Kidney glomerular epithelial cell (primary cell): ENCODE data around the gene ARSB.
"Not testable (repeated sequence)": the region's sequence is repeated elsewhere in the genome, so short reads cannot be mapped to it uniquely, and the experiment has no call there.

Experiments used
- DNase-seq: peaks from one replicate; lab custom pipeline; 2025; lab: John Stamatoyannopoulos, UW

Gene ARSB

DNA sequence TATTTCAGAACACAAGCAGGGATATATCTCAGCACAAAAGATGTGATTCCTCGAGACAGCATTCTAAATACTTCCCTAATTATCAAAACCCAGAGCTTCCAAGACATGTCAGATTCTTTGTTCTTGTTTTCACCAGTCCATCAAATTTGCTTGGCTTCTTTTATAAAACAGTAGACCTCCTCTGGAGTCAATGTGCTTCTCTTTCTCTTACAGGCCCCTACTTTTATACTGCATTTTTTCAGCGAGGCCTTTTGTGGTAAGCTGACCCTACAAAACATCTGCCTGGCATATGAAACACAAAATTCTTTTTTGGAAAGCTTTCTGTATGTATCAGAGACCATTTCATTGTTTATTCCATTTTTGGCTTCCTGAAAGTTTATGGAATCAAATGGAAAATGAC, 81.8 kb downstream of the ARSB start:
- DNase-seq = no peak

- peak; percentile 79 for DNase-seq
Measured at GRCh38 chr5:78899922-78900362, 85.2 kb downstream of the ARSB start.

DNA sequence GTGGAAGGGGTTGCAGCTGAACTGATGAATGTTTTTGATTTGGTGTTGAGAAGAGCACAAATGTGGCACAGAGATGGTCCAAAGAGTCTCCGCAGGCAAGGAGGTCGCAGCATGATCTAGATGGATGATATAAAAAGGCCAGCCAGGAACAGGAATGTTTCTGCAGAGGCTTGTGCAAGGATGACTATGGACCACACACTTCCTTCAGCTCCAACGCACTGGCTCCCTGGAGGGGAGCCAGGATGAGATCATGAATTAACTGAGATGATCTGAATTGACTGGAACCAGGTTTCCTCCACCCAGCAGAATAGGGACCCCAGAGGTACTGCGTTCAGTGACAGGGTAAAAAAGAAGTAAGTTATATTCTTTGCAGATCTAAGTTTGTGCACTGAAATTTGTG, 89.0 kb downstream of the ARSB start:
- DNase-seq = peak; percentile 43

DNA sequence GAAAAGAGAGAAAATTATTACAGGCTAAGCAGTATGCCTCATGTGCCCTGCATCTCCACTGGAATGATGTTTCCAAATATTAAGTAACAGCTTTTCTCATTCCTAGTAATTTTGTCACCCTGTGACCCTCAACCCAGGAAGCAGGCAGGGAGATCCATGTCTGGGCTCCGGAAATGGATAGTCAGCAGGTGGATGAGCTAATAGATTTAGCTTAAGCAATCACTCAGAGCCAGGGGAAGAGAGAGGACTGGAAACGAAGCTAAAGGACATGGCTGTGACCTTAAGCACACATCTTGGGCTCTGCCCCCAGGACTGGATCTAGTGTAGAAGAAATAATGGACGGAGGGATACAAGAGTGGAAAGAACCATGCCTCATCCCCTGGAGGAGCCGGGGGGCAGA, 89.5 kb downstream of the ARSB start:
- DNase-seq = no peak

DNA sequence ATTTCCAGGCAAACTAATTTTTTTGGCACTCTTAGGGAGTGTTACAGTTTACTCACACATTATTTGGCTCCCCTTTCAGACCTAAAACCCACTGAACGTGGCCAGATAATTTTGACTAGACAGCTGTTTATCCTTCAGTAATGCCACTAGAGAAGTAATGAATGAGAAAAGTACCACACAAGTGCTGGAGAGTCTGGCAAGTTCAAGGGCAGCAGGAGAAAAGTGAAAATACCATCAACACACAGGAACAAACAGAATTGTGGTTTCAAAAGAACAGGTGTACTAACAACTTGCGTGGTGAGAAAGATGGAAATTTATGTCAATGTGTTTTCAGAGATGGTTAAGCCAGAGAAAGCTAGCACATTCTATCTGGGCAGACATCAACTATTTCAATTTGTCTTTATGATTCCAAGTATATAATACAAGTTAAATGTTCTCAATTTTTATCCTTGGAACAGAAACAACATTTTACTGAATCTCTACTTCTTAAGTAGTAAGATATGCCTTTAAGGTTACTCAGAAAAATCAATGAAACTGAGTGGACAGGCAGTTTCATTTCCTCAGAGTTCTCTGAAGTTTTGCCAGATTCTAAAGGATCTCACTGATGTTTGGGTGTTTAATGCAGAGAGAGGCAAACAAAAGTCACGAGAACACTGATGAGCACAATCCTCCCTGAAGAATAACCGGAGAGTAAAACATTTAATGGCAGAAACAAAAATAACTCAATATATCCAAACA, 91.0 kb downstream of the ARSB start:
- DNase-seq = no peak

GRCh38 chr5:78890667-78891379, 94.3 kb downstream of the ARSB start:
- no peak for DNase-seq

DNA sequence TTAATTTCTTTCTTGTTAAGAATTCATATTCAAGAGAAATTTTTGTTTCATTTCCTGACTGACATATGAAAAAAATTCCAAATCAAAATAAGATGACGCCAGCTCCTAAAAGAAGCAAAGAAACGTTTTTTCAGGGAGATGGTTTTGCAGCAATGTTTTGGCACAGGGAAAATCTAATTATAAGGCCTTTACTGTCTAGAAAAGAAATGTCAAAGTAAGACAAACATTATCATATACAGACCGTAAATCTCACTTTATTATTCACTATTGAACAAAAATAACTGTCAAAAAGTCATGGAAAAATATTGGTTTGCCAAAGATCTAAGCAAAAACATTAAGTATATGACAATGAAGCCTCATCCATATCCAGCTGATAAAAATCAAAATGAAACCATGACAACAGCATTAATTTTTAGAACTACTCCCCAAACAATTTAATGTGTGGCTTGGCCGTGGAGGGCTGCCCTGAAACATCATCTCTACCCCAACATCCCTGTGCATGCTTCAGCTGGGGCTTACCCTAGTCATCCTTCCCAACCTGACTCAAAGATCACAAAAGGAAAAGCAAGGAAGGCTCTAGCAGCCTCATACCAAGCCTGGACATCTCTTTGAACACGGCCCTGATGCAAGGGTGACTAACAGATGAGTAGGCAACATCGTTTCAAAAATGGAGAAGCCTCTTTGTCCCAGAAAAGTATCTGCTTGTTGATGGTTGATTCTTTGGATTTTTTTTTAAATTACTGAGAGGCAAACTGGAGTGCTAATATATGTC, 95.6 kb downstream of the ARSB start:
- DNase-seq = no peak

DNA sequence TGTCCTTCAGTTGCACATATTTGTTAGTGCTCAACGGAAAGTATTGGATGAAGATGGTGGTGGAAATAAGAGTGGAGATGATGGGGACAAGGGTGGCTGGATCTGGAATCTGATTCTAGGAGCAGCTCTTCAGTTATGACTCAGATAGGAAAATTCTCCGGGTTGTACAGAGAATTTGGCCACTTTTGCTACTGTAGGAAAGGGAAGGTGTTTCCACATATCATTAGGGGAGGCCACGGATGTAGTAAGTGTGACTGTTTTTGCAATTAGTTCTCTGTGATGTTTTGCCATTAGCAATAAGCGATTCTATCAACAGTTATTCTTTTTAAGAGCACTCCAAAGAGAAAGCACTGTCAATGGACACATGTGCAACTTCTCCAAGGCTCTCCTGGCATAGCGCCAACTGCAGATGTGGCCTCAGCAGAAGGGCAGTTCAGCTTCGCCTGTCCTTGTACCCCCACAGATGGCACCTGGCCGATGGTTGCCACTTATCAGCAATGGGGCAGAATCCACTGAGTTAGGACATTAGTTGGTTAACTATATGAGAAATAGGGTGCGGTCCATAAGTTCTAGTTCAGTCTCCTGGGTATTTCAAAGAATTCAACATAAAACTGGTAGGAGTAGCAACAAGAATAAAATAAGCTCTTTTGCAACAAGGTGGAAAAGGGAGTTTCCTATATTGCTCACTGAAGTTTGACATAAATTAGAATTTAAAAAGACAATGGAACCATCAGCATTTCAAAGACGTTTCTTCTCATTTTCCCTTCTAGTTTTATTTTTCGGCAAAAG, 96.3 kb downstream of the ARSB start:
- DNase-seq = no peak

- no peak for DNase-seq
Measured at GRCh38 chr5:78887384-78888118, 97.6 kb downstream of the ARSB start.

DNA sequence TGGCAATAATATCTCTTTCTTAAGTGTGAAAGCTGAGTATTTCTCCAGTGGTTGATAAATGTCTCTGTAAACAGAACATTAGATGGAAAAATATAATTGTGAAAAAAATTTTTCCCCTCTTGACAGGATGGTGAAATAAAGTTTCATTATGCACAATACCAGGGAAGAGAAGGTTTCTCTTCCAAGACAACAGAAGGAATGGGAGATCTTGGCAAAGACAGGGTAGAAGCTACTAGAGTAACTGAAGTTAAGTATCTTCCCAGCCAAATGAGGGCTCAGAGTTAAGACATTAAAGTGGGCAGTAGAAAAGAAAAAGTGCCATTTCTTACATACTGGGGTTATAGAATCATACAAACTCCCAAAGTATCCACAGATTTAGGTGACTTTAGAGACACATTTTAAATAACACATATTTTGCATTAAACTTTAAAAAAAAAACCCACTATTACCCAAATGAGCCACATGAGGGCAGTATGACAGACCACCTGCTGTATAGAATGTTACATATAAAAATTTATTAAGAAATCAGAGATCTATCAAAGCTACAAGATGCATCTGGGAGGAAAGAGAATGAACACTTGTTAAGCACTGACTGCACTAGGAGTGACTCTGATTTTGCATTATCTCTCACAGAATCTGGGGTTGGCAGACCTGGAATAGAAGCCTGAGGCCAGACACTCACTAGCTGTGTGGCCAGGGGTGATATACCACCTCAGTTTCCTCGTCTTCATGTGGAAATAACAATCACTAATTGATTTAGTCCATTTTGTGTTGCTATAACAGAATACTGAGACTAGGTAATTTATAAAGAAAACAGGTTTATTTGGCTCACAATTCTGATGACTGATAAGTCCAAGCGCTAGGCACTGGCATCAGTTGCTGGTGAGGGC, 98.5 kb downstream of the ARSB start:
- DNase-seq = peak; percentile 9

GRCh38 chr5:78881884-78882283, 103.2 kb downstream of the ARSB start:
- DNase-seq = no peak

DNA sequence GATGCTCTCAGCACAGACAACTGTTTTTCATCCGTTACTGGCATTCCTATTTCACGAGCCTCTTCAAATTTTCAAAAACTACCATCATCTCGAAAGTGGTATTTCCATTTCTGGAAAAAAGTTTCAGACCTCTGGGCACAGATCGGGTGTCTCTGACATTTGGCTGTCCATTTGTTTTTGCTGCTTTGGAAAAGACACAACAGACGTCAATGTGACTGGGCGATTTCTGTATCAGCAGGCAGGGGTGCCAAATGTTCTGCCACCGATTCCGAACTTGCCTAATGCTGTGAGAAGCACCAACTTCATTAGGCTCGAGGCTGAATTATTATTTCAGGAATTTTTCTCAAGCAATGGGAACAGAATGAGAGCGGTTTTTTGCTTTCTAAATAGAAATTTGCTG, 105.6 kb downstream of the ARSB start:
- DNase-seq = no peak

DNA sequence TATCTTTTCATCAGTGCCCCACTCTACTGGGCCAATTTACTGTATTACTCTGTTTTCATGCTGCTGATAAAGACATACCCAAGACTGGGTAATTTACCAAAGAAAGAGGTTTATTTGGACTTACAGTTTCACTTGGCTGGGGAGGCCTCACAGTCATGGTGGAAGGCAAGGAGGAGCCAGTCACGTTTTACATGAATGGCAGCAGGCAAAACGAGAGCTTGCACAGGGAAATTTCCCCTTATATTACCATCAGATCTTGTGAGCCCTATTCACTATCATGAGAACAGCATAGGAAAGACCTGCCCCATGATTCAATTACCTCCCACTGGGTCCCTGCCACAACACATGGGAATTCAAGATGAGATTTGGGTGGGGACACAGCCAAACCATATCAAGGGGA, 119.0 kb downstream of the ARSB start:
- not testable (repeated sequence) for DNase-seq

GRCh38 chr5:78858364-78858763, 126.7 kb downstream of the ARSB start:
- no peak for DNase-seq

- no peak for DNase-seq
Measured at GRCh38 chr5:78855026-78855425, 130.1 kb downstream of the ARSB start.

DNA sequence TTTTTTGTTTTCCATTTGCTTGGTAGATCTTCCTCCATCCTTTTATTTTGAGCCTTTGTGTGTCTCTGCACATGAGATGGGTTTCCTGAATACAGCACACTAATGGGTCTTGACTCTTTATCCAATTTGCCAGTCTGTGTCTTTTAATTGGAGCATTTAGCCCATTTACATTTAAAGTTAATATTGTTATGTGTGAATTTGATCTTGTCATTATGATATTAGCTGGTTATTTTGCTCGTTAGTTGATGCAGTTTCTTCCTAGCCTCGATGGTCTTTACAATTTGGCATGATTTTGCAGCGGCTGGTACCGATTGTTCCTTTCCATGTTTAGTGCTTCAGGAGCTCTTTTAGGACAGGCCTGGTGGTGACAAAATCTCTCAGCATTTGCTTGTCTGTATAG, 133.2 kb downstream of the ARSB start:
- DNase-seq = not testable (repeated sequence)

GRCh38 chr5:78845470-78845869, 139.6 kb downstream of the ARSB start:
- peak; percentile 10 for DNase-seq

DNA sequence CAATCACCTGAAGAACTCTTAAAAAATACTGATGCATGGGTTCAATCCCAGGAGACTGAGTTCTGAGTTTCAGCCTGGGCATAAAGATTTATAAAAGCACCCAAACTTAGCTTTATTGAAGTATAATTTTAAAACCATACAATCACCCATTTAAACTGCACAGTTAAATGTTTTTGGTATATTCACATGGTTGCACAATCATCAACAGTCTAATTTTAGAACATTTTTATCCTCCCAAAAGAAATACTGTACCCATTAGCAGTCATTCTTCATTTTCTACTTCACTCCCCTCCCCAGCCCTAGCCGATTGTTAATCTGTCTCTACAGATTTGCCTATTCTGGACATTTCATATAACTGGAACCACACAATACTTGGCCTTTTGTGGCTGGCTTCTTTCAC, 141.7 kb downstream of the ARSB start:
- DNase-seq = no peak

GRCh38 chr5:78841767-78842166, 143.3 kb downstream of the ARSB start:
- peak; percentile 35 for DNase-seq

DNA sequence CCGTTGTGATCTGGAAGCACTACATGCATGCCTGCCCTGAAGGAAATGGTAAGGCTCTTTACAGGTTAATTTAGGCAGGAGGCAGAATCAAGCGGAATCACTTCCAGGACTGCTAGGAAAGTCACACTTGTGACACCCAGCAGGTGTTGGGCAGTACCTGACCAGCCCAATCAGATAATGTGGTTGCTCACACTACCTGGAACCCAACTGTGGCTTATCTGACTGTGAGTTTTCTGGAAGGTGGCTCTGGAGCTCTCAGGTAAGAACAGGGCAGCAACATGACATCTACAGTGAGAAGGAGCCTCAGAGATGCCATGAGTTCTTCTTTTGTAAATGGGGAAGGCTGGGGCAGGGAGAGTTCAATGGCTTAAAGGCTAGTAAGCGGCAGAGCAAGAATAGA, 146.4 kb downstream of the ARSB start:
- no peak for DNase-seq
